ENCODE results near the gene SUCNR1.
"Not testable (repeated sequence)": the region's sequence is repeated elsewhere in the genome, so short reads cannot be mapped to it uniquely, and the experiment has no call there.

SUCNR1 gene, protein sequence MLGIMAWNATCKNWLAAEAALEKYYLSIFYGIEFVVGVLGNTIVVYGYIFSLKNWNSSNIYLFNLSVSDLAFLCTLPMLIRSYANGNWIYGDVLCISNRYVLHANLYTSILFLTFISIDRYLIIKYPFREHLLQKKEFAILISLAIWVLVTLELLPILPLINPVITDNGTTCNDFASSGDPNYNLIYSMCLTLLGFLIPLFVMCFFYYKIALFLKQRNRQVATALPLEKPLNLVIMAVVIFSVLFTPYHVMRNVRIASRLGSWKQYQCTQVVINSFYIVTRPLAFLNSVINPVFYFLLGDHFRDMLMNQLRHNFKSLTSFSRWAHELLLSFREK

GRCh38 chr3:151873398-151873797 is at the start of gene SUCNR1:
TSS of gene SUCNR1 (plus strand) at chr3:151873643. CDS start at chr3:151879893, 6,250 bp downstream.
- peaks cover 4% of the 10 kb centered on the region for H3K27me3 Mint-ChIP-seq
- H3K4me3 Mint-ChIP-seq = no peak within 1 kb of the TSS
- no peak within 1 kb of the TSS for H3K27ac Mint-ChIP-seq
- DNase-seq = no peak
- H3K36me3 Mint-ChIP-seq (ENCODE audit: low read depth) = no peaks in the 10 kb centered on the region
- H3K4me1 Mint-ChIP-seq (ENCODE audit: low read depth) = peaks cover 14% of the 10 kb centered on the region
- H3K9me3 Mint-ChIP-seq = no peaks in the 10 kb centered on the region

DNA sequence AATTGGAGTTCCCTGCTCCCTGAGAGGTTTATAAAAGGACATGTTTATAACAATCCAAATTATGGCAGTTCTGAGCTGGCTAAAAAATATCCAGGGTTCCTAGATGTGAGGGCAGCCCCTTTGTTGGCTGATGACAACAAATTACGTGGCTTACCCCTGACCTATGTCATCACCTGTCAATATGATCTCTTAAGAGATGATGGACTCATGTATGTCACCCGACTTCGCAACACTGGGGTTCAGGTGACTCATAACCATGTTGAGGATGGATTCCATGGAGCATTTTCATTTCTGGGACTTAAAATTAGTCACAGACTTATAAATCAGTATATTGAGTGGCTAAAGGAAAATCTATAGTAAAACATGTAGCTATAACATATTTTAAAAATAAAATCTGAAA is 45.6 kb upstream of the SUCNR1 start:
- Mint-ChIP-seq H3K4me3 (no peak overlapping the region), H3K27me3 (peaks cover 39% of the 10 kb centered on the region), H3K4me1 (ENCODE audit: low read depth) (no peaks in the 10 kb centered on the region), H3K36me3 (ENCODE audit: low read depth) (no peaks in the 10 kb centered on the region), H3K9me3 (no peaks in the 10 kb centered on the region), H3K27ac (no peak overlapping the region)
- DNase-seq = no peak

- H3K9me3 Mint-ChIP-seq = no peaks in the 10 kb centered on the region
- peaks cover 4% of the 10 kb centered on the region for H3K4me1 Mint-ChIP-seq (ENCODE audit: low read depth)
- H3K27ac Mint-ChIP-seq = no peak overlapping the region
- H3K36me3 Mint-ChIP-seq (ENCODE audit: low read depth) = no peaks in the 10 kb centered on the region
- DNase-seq = no peak
- H3K4me3 Mint-ChIP-seq = no peak overlapping the region
- H3K27me3 Mint-ChIP-seq = peaks cover 31% of the 10 kb centered on the region
These were observed 37.5 kb upstream of the SUCNR1 start for GRCh38 chr3:151835751-151836525.

DNA sequence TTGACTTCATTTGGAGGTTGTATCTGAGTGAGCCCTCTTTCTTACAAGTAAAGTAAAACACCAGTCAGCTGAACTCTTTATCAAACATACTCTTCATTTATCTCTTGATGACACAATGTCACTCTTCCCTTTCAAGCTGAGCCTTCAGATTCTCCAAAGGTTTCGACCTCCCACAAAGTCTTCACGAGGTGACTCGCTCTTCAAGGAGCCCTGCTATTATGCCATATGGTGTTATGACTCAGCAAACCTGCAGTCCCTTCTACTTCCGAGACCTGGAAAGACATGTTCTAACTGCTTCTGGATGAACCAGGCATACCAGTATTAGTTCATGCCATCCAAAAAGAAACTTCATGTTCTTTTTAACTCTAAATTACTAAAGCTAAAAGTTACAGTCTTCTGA is 36.4 kb upstream of the SUCNR1 start:
- H3K27ac Mint-ChIP-seq = no peak overlapping the region
- H3K4me1 Mint-ChIP-seq (ENCODE audit: low read depth) = peaks cover 4% of the 10 kb centered on the region
- H3K4me3 Mint-ChIP-seq = no peak overlapping the region
- H3K9me3 Mint-ChIP-seq = no peaks in the 10 kb centered on the region
- DNase-seq = no peak
- H3K27me3 Mint-ChIP-seq = peaks cover 28% of the 10 kb centered on the region
- no peaks in the 10 kb centered on the region for H3K36me3 Mint-ChIP-seq (ENCODE audit: low read depth)

GRCh38 chr3:151838574-151839312 is 34.7 kb upstream of the SUCNR1 start:
- DNase-seq = no peak
- Mint-ChIP-seq H3K27ac (no peak overlapping the region), H3K4me1 (ENCODE audit: low read depth) (peaks cover 4% of the 10 kb centered on the region), H3K9me3 (no peaks in the 10 kb centered on the region), H3K36me3 (ENCODE audit: low read depth) (no peaks in the 10 kb centered on the region), H3K4me3 (no peak overlapping the region), H3K27me3 (peaks cover 21% of the 10 kb centered on the region)

- Mint-ChIP-seq H3K4me3 (no peak overlapping the region), H3K36me3 (ENCODE audit: low read depth) (no peaks in the 10 kb centered on the region), H3K27me3 (peaks cover 21% of the 10 kb centered on the region), H3K9me3 (no peaks in the 10 kb centered on the region), H3K27ac (no peak overlapping the region), H3K4me1 (ENCODE audit: low read depth) (peaks cover 4% of the 10 kb centered on the region)
- no peak for DNase-seq
These were observed 34.2 kb upstream of the SUCNR1 start for GRCh38 chr3:151839313-151839631.

- peaks cover 4% of the 10 kb centered on the region for H3K4me1 Mint-ChIP-seq (ENCODE audit: low read depth)
- H3K4me3 Mint-ChIP-seq = no peak overlapping the region
- DNase-seq = no peak
These were observed 31.6 kb upstream of the SUCNR1 start for GRCh38 chr3:151841801-151842200.

DNA sequence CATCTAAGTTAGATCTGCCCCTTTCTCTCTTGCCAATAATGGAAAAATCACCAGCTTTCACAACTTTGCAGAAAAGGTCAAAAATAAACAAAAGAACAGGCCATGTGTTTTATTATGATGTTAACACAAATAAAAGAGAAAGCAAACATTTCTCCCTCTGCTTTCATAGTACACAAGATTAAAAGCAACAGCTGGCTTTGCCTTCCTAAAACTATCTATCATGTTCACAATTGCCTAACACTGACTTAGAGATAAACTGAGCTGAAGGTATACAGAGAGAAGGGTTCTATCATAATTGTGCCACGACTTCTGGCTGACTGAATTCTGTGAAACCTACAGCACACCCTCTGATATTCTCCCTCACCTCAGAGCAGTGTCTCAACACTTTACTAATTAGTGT is 30.2 kb upstream of the SUCNR1 start:
- Mint-ChIP-seq H3K4me1 (ENCODE audit: low read depth) (no peaks in the 10 kb centered on the region), H3K9me3 (no peaks in the 10 kb centered on the region), H3K27ac (no peak overlapping the region), H3K27me3 (peaks cover 5% of the 10 kb centered on the region), H3K36me3 (ENCODE audit: low read depth) (no peaks in the 10 kb centered on the region), H3K4me3 (no peak overlapping the region)
- no peak for DNase-seq

More at GRCh38 chr3:151841801-151842200, 31.6 kb upstream of the SUCNR1 start:
- Mint-ChIP-seq H3K9me3 (no peaks in the 10 kb centered on the region), H3K36me3 (ENCODE audit: low read depth) (no peaks in the 10 kb centered on the region), H3K27ac (no peak overlapping the region), H3K27me3 (peaks cover 11% of the 10 kb centered on the region)

GRCh38 chr3:151845306-151845905 is 28.0 kb upstream of the SUCNR1 start:
- no peak overlapping the region for H3K4me3 Mint-ChIP-seq
- no peaks in the 10 kb centered on the region for H3K36me3 Mint-ChIP-seq (ENCODE audit: low read depth)
- H3K4me1 Mint-ChIP-seq (ENCODE audit: low read depth) = no peaks in the 10 kb centered on the region
- H3K27ac Mint-ChIP-seq = no peak overlapping the region
- DNase-seq = no peak
- H3K9me3 Mint-ChIP-seq = peaks cover 4% of the 10 kb centered on the region
- peaks cover 5% of the 10 kb centered on the region for H3K27me3 Mint-ChIP-seq

GRCh38 chr3:151850065-151850464 is 23.4 kb upstream of the SUCNR1 start:
- peaks cover 11% of the 10 kb centered on the region for H3K9me3 Mint-ChIP-seq
- DNase-seq; H3K4me3 Mint-ChIP-seq; H3K36me3 Mint-ChIP-seq (ENCODE audit: low read depth); H3K27ac Mint-ChIP-seq; H3K4me1 Mint-ChIP-seq (ENCODE audit: low read depth); H3K27me3 Mint-ChIP-seq: not testable (repeated sequence)

GRCh38 chr3:151852074-151852811 is 21.2 kb upstream of the SUCNR1 start:
- Mint-ChIP-seq H3K9me3 (peaks cover 11% of the 10 kb centered on the region), H3K36me3 (ENCODE audit: low read depth) (no peaks in the 10 kb centered on the region), H3K27me3 (peaks cover 9% of the 10 kb centered on the region), H3K4me3 (no peak overlapping the region), H3K4me1 (ENCODE audit: low read depth) (no peaks in the 10 kb centered on the region), H3K27ac (no peak overlapping the region)
- DNase-seq = no peak

GRCh38 chr3:151856118-151856517 is 17.3 kb upstream of the SUCNR1 start:
- Mint-ChIP-seq H3K4me3 (no peak overlapping the region), H3K9me3 (peaks cover 3% of the 10 kb centered on the region), H3K36me3 (ENCODE audit: low read depth) (no peaks in the 10 kb centered on the region), H3K4me1 (ENCODE audit: low read depth) (no peaks in the 10 kb centered on the region), H3K27me3 (peaks cover 9% of the 10 kb centered on the region), H3K27ac (no peak overlapping the region)
- no peak for DNase-seq

- no peak for DNase-seq
- no peaks in the 10 kb centered on the region for H3K4me1 Mint-ChIP-seq (ENCODE audit: low read depth)
- H3K4me3 Mint-ChIP-seq = no peak overlapping the region
- H3K36me3 Mint-ChIP-seq (ENCODE audit: low read depth) = no peaks in the 10 kb centered on the region
- H3K9me3 Mint-ChIP-seq = peaks cover 3% of the 10 kb centered on the region
- peaks cover 9% of the 10 kb centered on the region for H3K27me3 Mint-ChIP-seq
- no peak overlapping the region for H3K27ac Mint-ChIP-seq
These were observed 16.8 kb upstream of the SUCNR1 start for GRCh38 chr3:151856641-151857040.

DNA sequence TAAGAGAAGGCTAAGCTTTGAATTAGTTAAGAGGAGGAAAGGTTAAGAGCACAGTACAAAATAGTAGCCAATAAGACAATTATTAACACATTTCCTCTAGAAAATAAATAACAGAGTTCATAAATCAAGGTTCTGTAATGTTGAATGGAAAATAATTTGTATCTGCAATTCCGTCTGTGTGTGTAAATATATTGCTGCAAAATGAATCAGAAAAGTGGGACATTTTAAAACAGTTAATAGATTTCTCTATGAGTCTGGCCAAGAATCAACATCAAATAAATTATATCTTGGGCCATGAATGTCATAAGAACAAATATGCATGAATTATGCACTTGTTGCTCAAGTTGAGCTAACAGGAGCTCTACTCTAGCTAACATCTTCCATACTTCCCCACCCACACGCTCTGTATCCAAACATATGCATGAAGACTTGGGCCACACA is 14.2 kb upstream of the SUCNR1 start:
- DNase-seq = no peak
- H3K27ac Mint-ChIP-seq = no peak overlapping the region
- H3K27me3 Mint-ChIP-seq = peaks cover 9% of the 10 kb centered on the region
- no peaks in the 10 kb centered on the region for H3K4me1 Mint-ChIP-seq (ENCODE audit: low read depth)
- no peak overlapping the region for H3K4me3 Mint-ChIP-seq
- no peaks in the 10 kb centered on the region for H3K9me3 Mint-ChIP-seq
- H3K36me3 Mint-ChIP-seq (ENCODE audit: low read depth) = no peaks in the 10 kb centered on the region

All from activated T-cell treated with anti-CD3 and anti-CD28 coated beads, Interleukin-2, amount 50 U/mL, for 24 hours (primary cell).